DOHH2 (cell line): ENCODE measurements around the gene ATP13A3.
A peak's percentile ranks its signal among the peaks of the same experiment; 100 is the strongest.

Source experiments
- H3F3A ChIP-seq: fragments of 200-600 bp; sonication (generic), shearing (Covaris generic); 2 replicates; pipeline ENCODE4 v1.6.0; 2016; ENCODE audit warnings: antibody characterized with exemption, mild to moderate bottlenecking; ENCODE audit not compliant: control insufficient read depth, insufficient read depth
- H3K27ac ChIP-seq: fragments of 200-600 bp; sonication (generic); 2 replicates; pipeline ENCODE4 v1.5.1; 2014; ENCODE audit warnings: low read depth, mild to moderate bottlenecking, low read length, moderate library complexity
- H3K27me3 ChIP-seq: fragments of 200-600 bp; sonication (generic); 2 replicates; pipeline ENCODE4 v1.6.1; 2014; ENCODE audit warnings: mild to moderate bottlenecking, low read length, mixed read lengths; ENCODE audit not compliant: control insufficient read depth
- H3K36me3 ChIP-seq: fragments of 200-600 bp; sonication (generic); 2 replicates; pipeline ENCODE4 v1.6.1; 2014; ENCODE audit warnings: mild to moderate bottlenecking, low read length, moderate library complexity, mixed read lengths; ENCODE audit not compliant: control insufficient read depth
- H3K4me1 ChIP-seq: fragments of 200-600 bp; sonication (generic); 2 replicates; pipeline ENCODE4 v1.6.1; 2014; ENCODE audit warnings: mild to moderate bottlenecking, low read length, mixed read lengths; ENCODE audit not compliant: control insufficient read depth
- H3K4me2 ChIP-seq: fragments of 200-600 bp; sonication (generic); 2 replicates; pipeline ENCODE4 v1.6.0; 2014; ENCODE audit warnings: mild to moderate bottlenecking, low read length, moderate library complexity
- H3K4me3 ChIP-seq: fragments of 200-600 bp; sonication (generic); 2 replicates; pipeline ENCODE4 v1.5.1; 2014; ENCODE audit warnings: mild to moderate bottlenecking, low read length, mixed read lengths
- H3K79me2 ChIP-seq: fragments of 200-600 bp; sonication (generic); 2 replicates; pipeline ENCODE4 v1.6.1; 2014; ENCODE audit warnings: mild to moderate bottlenecking, low read length, mixed read lengths; ENCODE audit not compliant: control insufficient read depth
- H3K9me2 ChIP-seq: fragments of 200-600 bp; sonication (generic); replicated peaks from 2 replicates; pipeline ENCODE4 v1.6.1; 2014; ENCODE audit warnings: mild to moderate bottlenecking, low read length, mixed read lengths; ENCODE audit not compliant: control insufficient read depth
- H3K9me3 ChIP-seq: fragments of 200-600 bp; sonication (generic); 2 replicates; pipeline ENCODE4 v1.6.1; 2014; ENCODE audit warnings: antibody characterized with exemption, low read length, mixed read lengths; ENCODE audit not compliant: control insufficient read depth, insufficient read depth
- H4K20me1 ChIP-seq: fragments of 200-600 bp; sonication (generic); 2 replicates; pipeline ENCODE4 v1.6.0; 2014; ENCODE audit warnings: low read depth, mild to moderate bottlenecking, antibody characterized with exemption, low read length, moderate library complexity; ENCODE audit not compliant: control insufficient read depth, insufficient read depth
- EZH2phosphoT487 ChIP-seq: fragments of 200-600 bp; sonication (generic); IDR thresholded peaks from 2 replicates; pipeline ENCODE4 v1.6.1; 2017; ENCODE audit warnings: borderline replicate concordance, mild to moderate bottlenecking, antibody characterized with exemption, low read length, moderate library complexity, mixed read lengths
- TF ChIP-seq, protein P1 (sequence below): fragments of 200-600 bp; sonication (generic); IDR thresholded peaks from one replicate; pipeline ENCODE4 v1.5.1; 2014; ENCODE audit warnings: antibody characterized with exemption, mild to moderate bottlenecking, low read depth, low read length; ENCODE audit not compliant: poor library complexity, severe bottlenecking

Gene ATP13A3

DNA sequence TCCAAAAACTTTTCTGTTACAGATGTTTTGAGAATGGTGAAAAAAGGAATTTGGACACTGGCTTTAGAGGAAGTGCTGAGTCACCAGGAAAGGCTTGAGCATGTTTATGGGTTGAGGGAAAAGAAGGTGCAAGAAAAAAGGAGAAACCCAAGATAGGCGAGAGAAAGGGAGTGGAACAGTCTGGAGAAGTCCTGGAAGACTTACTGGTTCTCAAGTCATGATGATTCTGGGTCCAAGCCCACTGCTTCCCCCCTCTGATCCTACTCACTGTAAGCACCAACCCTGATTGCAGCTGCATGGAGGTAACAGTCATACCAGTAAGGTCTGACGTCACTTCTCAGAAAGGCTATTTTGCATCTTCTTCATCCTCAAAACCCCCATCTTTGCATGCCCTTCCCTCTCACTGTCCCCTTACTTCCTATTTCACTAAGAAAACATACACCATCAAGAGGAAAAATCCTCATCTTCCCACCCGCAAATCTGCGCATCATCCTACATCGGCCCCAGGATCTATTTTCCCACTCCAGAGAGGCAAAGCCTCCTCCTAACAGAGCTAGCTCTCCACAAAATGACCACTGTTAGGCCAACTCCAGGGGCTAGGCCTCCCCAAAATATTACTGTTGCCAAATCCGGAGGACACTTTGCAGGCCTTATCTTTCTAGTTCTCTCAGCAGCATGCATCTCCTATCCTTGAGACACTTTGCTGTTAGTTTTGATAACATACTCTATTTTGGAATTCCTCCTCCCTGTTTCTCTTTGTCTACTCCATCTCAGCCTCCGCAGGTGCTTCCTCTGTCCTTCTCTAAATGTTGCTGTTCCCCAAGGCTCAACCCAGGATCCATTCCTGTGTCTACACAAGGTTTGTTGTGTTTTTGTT is 3.2 kb upstream of the ATP13A3 start:
- Histone ChIP-seq H3K9me2 (no peaks in the 10 kb centered on the region), H3K4me3 (no peak overlapping the region), H4K20me1 (peaks cover 2% of the 10 kb centered on the region; the same call in 1 of the 2 replicates), H3K79me2 (peaks cover 14% of the 10 kb centered on the region), H3K4me1 (peaks cover 39% of the 10 kb centered on the region), H3K27ac (no peak overlapping the region), H3K9me3 (no peaks in the 10 kb centered on the region), H3F3A (0 out of 2 replicates have a peak, but pooled peaks cover 3% of the 10 kb centered on the region), H3K27me3 (peaks cover 15% of the 10 kb centered on the region), H3K36me3 (peaks cover 2% of the 10 kb centered on the region; the same call in 1 of the 2 replicates), H3K4me2 (peak overlapping the region; percentile 15)
- TF ChIP-seq, protein P1, sequence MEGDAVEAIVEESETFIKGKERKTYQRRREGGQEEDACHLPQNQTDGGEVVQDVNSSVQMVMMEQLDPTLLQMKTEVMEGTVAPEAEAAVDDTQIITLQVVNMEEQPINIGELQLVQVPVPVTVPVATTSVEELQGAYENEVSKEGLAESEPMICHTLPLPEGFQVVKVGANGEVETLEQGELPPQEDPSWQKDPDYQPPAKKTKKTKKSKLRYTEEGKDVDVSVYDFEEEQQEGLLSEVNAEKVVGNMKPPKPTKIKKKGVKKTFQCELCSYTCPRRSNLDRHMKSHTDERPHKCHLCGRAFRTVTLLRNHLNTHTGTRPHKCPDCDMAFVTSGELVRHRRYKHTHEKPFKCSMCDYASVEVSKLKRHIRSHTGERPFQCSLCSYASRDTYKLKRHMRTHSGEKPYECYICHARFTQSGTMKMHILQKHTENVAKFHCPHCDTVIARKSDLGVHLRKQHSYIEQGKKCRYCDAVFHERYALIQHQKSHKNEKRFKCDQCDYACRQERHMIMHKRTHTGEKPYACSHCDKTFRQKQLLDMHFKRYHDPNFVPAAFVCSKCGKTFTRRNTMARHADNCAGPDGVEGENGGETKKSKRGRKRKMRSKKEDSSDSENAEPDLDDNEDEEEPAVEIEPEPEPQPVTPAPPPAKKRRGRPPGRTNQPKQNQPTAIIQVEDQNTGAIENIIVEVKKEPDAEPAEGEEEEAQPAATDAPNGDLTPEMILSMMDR = no peak
- TF ChIP-seq EZH2phosphoT487 = no peak

DNA sequence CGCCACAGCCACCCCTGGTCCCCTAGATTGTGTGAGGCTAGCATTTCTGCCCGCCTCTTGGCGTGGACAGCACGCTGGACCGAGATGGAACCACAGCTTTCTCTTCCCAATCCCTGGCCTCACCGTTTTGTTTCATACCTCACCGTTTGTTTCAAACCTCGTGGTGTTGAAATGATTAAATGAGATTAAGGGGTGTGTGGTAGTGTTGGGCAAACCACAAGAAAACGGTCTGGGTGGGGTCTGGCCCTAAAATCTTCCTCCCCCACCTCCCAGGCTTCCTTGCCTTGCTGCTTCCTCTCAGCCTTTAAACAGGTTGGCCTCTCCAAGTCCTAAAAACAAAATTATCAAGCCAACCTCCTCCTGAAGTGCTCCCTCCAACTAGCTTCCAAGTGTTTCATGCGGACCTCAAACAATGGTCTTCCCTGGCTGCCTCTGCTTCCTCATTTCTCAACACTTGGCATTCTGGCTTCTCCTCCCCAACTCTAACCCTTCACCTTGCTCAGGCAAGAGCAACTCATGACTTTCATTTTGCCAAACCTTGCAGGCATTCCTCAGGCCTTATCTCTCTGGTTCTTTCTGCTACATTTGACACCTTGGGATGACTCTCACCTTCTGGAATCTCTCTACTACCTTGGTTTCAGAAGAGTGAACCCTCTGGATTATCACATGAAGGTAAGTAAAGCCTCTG is 1.4 kb upstream of the ATP13A3 start:
- no peaks in the 10 kb centered on the region for H3K9me2 ChIP-seq
- H3K4me2 ChIP-seq = peak overlapping the region; percentile 94
- peaks cover 11% of the 10 kb centered on the region; the same call in 1 of the 2 replicates for H4K20me1 ChIP-seq
- H3K36me3 ChIP-seq = peaks cover 13% of the 10 kb centered on the region
- H3K79me2 ChIP-seq = peaks cover 32% of the 10 kb centered on the region
- H3K27me3 ChIP-seq = peaks cover 15% of the 10 kb centered on the region
- no peak overlapping the region for H3K27ac ChIP-seq
- peaks cover 44% of the 10 kb centered on the region for H3K4me1 ChIP-seq
- no peak overlapping the region for H3K4me3 ChIP-seq
- H3K9me3 ChIP-seq = no peaks in the 10 kb centered on the region
- H3F3A ChIP-seq = 0 out of 2 replicates have a peak, but pooled peaks cover 3% of the 10 kb centered on the region
- TF ChIP-seq, protein P1 = no peak
- no peak for TF ChIP-seq EZH2phosphoT487

DNA sequence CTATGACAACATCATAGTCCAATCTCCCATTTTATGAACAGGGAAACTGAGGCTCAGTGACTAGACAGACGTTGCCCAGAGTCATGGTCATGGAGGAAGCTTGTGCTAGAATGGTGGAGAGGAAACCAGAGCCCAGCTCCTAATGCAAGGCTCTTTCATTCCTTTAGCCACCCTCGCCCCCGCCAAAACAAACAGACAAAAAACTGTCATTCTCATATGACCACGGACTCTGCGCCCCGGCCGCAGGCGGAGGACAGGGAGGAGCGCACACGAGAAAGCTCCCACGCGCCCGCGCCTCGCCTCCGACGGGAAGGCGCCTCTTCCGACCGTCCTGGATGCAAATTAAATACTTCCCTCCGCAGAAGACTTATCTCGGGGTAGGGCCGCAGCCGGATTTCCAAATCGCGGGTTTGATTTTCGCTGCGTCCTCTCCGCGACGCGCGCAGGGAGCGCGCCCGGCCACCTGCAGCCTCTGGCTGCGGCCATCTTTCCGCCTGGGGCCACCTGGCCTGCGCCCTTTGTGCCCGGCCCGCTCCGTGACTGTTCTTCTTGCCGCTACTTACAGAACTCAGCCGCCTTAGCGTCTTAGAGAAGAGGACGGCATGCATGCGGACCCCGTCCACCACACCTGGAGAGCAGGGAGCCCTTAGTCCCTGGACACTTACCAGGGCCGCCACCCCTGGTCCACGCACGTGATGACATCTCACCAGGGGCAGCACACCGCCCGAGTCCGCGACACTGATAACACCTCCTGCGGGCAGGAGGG is 670 bp upstream of the ATP13A3 start:
- H3K4me1 ChIP-seq = peaks cover 42% of the 10 kb centered on the region
- TF ChIP-seq EZH2phosphoT487 = no peak
- TF ChIP-seq, protein P1 = no peak
- H3K27me3 ChIP-seq = peaks cover 15% of the 10 kb centered on the region
- H3K9me2 ChIP-seq = no peaks in the 10 kb centered on the region
- peaks cover 39% of the 10 kb centered on the region for H3K79me2 ChIP-seq
- H3K4me2 ChIP-seq = peak overlapping the region; percentile 94
- peak overlapping the region; percentile 77 for H3K4me3 ChIP-seq
- peaks cover 13% of the 10 kb centered on the region for H3K36me3 ChIP-seq
- peaks cover 11% of the 10 kb centered on the region; the same call in 1 of the 2 replicates for H4K20me1 ChIP-seq
- 0 out of 2 replicates have a peak, but pooled peaks cover 3% of the 10 kb centered on the region for H3F3A ChIP-seq
- no peaks in the 10 kb centered on the region for H3K9me3 ChIP-seq
- peak overlapping the region; percentile 18; the same call in 1 of the 2 replicates for H3K27ac ChIP-seq
